K562 (cell line): Measurements from ENCODE around the gene BMP2K. TPM values are rescaled to one million over a fixed set of nuclear protein-coding genes. Genes with fewer than 3 reads are reported as not detected.

ENCODE experiments used
- BRD9 ChIP-seq: fragments of 450-650 bp; IDR thresholded peaks from 2 replicates; pipeline ENCODE4 v1.6.1; 2018; ENCODE audit warnings: low read depth; ENCODE audit not compliant: partially characterized antibody
- CXXC5 ChIP-seq: fragments of 250-450 bp; sonication (Bioruptor Pico); IDR thresholded peaks from 2 replicates; pipeline ENCODE4 v1.8.0; 2022; ENCODE audit warnings: inconsistent platforms, mild to moderate bottlenecking, moderate library complexity
- HDAC2 ChIP-seq: fragments of 450-650 bp; IDR thresholded peaks from 2 replicates; pipeline ENCODE4 v1.6.1; 2016; ENCODE audit warnings: mild to moderate bottlenecking
- HINFP ChIP-seq: fragments of 450-650 bp; conservative IDR thresholded peaks from 2 replicates; pipeline ENCODE4 v1.6.1; 2016; ENCODE audit warnings: missing genetic modification characterization, low read depth, mild to moderate bottlenecking, control low read depth, missing compliant biosample characterization
- IFI16 ChIP-seq: fragments of 250-450 bp; sonication (Bioruptor Pico); IDR thresholded peaks from 2 replicates; pipeline ENCODE4 v2.1.2; 2022; ENCODE audit warnings: mild to moderate bottlenecking, inconsistent platforms
- NBN ChIP-seq: fragments of 450-650 bp; IDR thresholded peaks from 2 replicates; pipeline ENCODE4 v1.6.1; 2016; ENCODE audit warnings: low read depth, mild to moderate bottlenecking
- NELFE ChIP-seq: IDR thresholded peaks from 2 replicates; pipeline ENCODE4 v1.6.1; 2011; ENCODE audit warnings: mild to moderate bottlenecking; ENCODE audit not compliant: insufficient read depth, insufficient read length
- PYGO2 ChIP-seq: fragments of 450-650 bp; IDR thresholded peaks from 2 replicates; pipeline ENCODE4 v1.6.1; 2016; ENCODE audit warnings: mild to moderate bottlenecking, missing genetic modification characterization, moderate library complexity, missing compliant biosample characterization
- RAD21 ChIP-seq, 2 experiments: fragments of 250-450 bp in 1 of 2; fragments of 450-650 bp in 1 of 2; sonication (Bioruptor Pico) in 1 of 2; formaldehyde crosslinking in 1 of 2; IDR thresholded peaks in 1 of 2; conservative IDR thresholded peaks in 1 of 2; 2 replicates each; pipeline versions ENCODE4 v1.4.0 to v1.8.0; 2020 to 2022; ENCODE audit warnings: mild to moderate bottlenecking in 2 of 2, moderate library complexity in 1 of 2
- SAFB ChIP-seq: fragments of 200-400 bp; formaldehyde crosslinking; IDR thresholded peaks from 2 replicates; pipeline ENCODE4 v1.6.1; 2017; ENCODE audit warnings: low read depth, low read length, borderline replicate concordance
- SIRT6 ChIP-seq: IDR thresholded peaks from one replicate; pipeline ENCODE4 v1.6.1; 2012; ENCODE audit warnings: low read depth, mild to moderate bottlenecking, control low read depth, inconsistent platforms, low read length, moderate library complexity
- SRSF3 ChIP-seq: fragments of 200-400 bp; formaldehyde crosslinking; IDR thresholded peaks from 2 replicates; pipeline ENCODE4 v1.6.1; 2016; ENCODE audit warnings: mild to moderate bottlenecking, low read length, moderate library complexity; ENCODE audit not compliant: insufficient read depth
- TAF9B ChIP-seq: fragments of 450-650 bp; IDR thresholded peaks from 2 replicates; pipeline ENCODE4 v1.6.1; 2018; ENCODE audit warnings: mild to moderate bottlenecking; ENCODE audit not compliant: partially characterized antibody
- TOE1 ChIP-seq, 2 experiments: fragments of 450-650 bp in 1 of 2; sonication (generic) in 1 of 2; formaldehyde crosslinking in 1 of 2; IDR thresholded peaks; 2 replicates each; pipeline versions ENCODE4 v1.7.1 to v1.8.0; 2016 to 2022; ENCODE audit warnings: borderline replicate concordance in 2 of 2, mild to moderate bottlenecking in 2 of 2, antibody characterized with exemption in 1 of 2, inconsistent platforms in 1 of 2, low read depth in 1 of 2, missing genetic modification reagents in 1 of 2, moderate library complexity in 1 of 2
- ZNF217 ChIP-seq: sonication (generic); formaldehyde crosslinking; IDR thresholded peaks from 2 replicates; pipeline ENCODE4 v1.8.0; 2022; ENCODE audit warnings: mild to moderate bottlenecking, missing genetic modification reagents
- ZNF518B ChIP-seq: fragments of 250-450 bp; sonication (Bioruptor Pico); IDR thresholded peaks from 2 replicates; pipeline ENCODE4 v1.5.0; 2021; ENCODE audit warnings: mild to moderate bottlenecking, moderate library complexity
- ZNF785 ChIP-seq: fragments of 250-450 bp; sonication (Bioruptor Pico); IDR thresholded peaks from 2 replicates; pipeline ENCODE4 v1.4.0; 2020; ENCODE audit warnings: mild to moderate bottlenecking
- ZNF79 ChIP-seq: fragments of 250-450 bp; sonication (Bioruptor Pico); IDR thresholded peaks from 2 replicates; pipeline ENCODE4 v1.4.0; 2020; ENCODE audit warnings: low read depth, mild to moderate bottlenecking, moderate library complexity
- ZSCAN29 ChIP-seq: fragments of 450-650 bp; IDR thresholded peaks from 2 replicates; pipeline ENCODE4 v1.6.1; 2017
- ZSCAN32 ChIP-seq: fragments of 450-650 bp; formaldehyde crosslinking; IDR thresholded peaks from 2 replicates; pipeline ENCODE4 v1.4.0; 2020; ENCODE audit warnings: mild to moderate bottlenecking, moderate library complexity
- polyA plus RNA-seq, 8 experiments: library from polyadenylated mRNA; depleted of rRNA in 4 of 8; stranded (reverse) in 5 of 8; unstranded in 3 of 8; fragments of >200 nt; fragmentation: Nextera tagmentation in 2 of 8; fragmentation: Illumina TruSeq in 1 of 8; extraction: Ambion mirVana in 2 of 8; extraction: Trizol in 1 of 8; gene quantifications; 2 replicates each; pipeline versions ENCODE4 v1.2.1 to v1.2.3, GENCODE V29; 2011 to 2014; ENCODE audit warnings: inconsistent platforms in 1 of 8, missing spikeins in 1 of 8
- total RNA-seq, 7 experiments: library from RNA; depleted of rRNA in 6 of 7; stranded (reverse); fragments of >200 nt in 6 of 7; fragmentation: Illumina TruSeq in 2 of 7; extraction: Trizol in 2 of 7; gene quantifications; 2 replicates each; pipeline versions ENCODE4 v1.2.1 to v1.2.3, GENCODE V29; 2011 to 2021; ENCODE audit warnings: low replicate concordance in 1 of 7
- TF ChIP-seq, protein P1 (sequence below): fragments of 250-450 bp; sonication (Bioruptor Pico); IDR thresholded peaks from 2 replicates; pipeline ENCODE4 v1.9.0; 2021; ENCODE audit warnings: mild to moderate bottlenecking, inconsistent platforms

Gene BMP2K
- total and polyA plus RNA-seq, 9 of the 15 experiments (the other 6 are each of a cell fraction or from before 2014, with no cell fraction given), result 17.0 to 217 (median 104) TPM

- TF ChIP-seq, protein P1, sequence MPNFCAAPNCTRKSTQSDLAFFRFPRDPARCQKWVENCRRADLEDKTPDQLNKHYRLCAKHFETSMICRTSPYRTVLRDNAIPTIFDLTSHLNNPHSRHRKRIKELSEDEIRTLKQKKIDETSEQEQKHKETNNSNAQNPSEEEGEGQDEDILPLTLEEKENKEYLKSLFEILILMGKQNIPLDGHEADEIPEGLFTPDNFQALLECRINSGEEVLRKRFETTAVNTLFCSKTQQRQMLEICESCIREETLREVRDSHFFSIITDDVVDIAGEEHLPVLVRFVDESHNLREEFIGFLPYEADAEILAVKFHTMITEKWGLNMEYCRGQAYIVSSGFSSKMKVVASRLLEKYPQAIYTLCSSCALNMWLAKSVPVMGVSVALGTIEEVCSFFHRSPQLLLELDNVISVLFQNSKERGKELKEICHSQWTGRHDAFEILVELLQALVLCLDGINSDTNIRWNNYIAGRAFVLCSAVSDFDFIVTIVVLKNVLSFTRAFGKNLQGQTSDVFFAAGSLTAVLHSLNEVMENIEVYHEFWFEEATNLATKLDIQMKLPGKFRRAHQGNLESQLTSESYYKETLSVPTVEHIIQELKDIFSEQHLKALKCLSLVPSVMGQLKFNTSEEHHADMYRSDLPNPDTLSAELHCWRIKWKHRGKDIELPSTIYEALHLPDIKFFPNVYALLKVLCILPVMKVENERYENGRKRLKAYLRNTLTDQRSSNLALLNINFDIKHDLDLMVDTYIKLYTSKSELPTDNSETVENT, result no peak
- TF ChIP-seq PYGO2 (tag) (no peak), SIRT6 (no peak), ZNF785 (CRISPR knock-in tag) (no peak), HINFP (tag) (no peak), IFI16 (no peak), SRSF3 (no peak), ZNF217 (no peak), ZSCAN32 (CRISPR knock-in tag) (no peak), TOE1 (IDR thresholded peaks at IDR 0.05; ENCODE audit: borderline replicate concordance) (peak; percentile 62; the same call in 1 of the 2 replicates), TOE1 (CRISPR knock-in tag; IDR thresholded peaks at IDR 0.05; ENCODE audit: borderline replicate concordance, low read depth) (no peak), ZSCAN29 (no peak), TAF9B (no peak), RAD21 (CRISPR knock-in tag; conservative IDR thresholded peaks at IDR 0.05 in 1 of 2, IDR thresholded peaks at IDR 0.05 in 1 of 2) (peak in 1 of 2 experiments; percentile 30; a peak in 2 of 4 replicates), CXXC5 (CRISPR knock-in tag) (no peak), NBN (no peak), ZNF79 (CRISPR knock-in tag) (no peak), HDAC2 (peak; percentile 38; the same call in 1 of the 2 replicates), NELFE (no peak), BRD9 (no peak), SAFB (no peak), ZNF518B (CRISPR knock-in tag) (no peak)
Measured at GRCh38 chr4:78764498-78764961, 11.6 kb upstream of the BMP2K start (continued).
